ENCODE results near the gene LRRC46.
A peak's percentile ranks its signal among the peaks of the same experiment; 100 is the strongest.

The LRRC46 gene

DNA sequence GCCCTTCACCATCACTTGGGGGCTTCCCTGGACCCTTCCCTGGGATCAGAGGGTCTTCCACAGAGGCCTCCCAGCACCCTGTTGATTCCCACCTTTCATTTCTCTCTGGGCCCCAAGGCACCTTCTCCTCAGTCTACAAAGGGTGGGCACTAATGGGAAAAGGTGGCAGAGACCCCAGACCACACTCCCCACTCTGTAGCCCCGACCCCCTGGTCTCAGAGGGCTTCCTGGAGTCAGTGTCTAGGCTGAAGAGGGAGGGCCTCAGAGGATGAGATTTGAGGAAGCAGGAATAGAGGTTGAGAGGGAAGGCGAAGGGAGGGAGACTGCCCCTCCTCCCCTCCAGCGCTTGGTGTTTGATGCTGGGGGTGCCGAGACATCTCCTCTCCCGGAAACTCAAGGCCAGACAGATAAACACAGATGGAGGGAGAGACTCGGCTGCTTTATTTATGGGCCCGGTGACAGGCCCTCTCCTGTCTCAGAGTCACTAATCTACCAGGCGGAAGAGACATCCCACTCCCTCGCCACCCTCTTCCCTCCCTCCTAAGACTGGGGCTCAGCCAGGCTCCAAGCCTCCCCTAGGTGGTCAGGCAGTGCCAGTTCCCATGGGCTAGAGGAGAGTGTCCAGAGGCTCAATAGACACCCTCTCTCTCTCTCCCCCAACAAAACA lies 46.0 kb downstream of the LRRC46 start:
- DNase-seq (ENCODE audit: low read depth), result peak; percentile 48

DNA sequence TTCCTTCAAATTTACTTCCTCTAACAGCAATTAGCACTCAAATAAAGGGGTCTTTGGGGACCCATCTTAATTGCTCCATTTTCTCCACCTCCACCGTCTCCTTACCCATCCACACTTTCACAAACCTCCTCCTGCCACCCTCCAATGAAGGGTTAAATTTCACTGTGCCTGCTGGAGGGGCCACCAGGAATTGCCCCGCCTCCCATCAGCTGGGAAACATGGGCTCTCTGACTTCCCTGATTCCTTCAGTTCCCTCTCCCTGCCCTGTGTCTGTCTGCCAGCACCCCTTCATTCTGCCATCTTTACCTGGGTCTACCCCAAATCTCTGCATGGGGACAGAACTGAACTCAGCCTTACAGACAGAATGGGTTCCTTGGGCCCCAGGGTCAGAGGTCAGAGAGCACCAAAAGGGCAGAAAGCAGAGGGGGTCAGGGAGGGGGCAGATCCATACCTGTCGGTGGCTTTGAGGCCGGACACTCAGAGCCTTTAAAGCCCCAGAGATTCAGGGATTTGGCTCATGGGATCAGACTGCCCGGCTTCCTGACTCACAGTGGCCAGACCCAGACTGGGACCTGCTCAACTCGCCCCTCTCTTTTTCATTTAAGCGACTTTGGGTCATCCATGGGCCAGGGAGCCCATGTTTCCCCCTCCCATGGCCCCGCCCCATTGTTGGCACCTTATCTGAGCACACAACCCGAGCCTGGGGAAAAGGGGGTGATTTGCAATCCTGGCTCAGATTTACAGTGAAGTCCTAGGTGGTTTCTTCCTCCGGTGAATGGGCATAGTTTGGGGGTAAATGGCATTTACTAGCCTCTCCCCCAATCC lies 46.9 kb downstream of the LRRC46 start:
- DNase-seq (ENCODE audit: low read depth), result no peak

DNA sequence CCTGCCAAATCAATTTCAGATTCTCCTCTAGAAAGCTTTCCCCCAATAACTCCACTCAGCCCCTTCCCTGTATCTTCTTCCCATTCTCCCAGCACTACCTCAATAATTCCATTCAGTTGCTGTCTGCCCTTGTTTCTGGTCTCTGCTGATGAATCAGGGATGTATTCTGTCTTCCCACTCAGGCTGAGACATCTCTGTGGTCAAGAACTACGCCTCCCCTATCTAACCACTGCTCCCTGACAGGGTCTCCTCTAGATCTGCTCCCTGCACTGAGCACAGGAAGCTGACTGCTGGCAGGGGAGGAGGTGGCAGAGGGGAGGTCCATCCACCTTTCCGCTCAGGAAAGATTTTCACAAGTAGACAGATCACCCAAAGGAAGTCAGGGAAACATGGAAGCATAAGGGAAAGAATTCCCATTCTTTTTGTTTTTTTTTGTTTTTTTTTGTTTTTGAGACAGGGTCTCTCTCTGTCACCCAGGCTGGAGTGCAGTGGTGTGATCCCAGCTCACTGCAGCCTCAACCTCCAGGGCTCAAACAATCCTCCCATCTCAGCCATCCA lies 47.6 kb downstream of the LRRC46 start:
- peak; percentile 55 for DNase-seq (ENCODE audit: low read depth)

DNA sequence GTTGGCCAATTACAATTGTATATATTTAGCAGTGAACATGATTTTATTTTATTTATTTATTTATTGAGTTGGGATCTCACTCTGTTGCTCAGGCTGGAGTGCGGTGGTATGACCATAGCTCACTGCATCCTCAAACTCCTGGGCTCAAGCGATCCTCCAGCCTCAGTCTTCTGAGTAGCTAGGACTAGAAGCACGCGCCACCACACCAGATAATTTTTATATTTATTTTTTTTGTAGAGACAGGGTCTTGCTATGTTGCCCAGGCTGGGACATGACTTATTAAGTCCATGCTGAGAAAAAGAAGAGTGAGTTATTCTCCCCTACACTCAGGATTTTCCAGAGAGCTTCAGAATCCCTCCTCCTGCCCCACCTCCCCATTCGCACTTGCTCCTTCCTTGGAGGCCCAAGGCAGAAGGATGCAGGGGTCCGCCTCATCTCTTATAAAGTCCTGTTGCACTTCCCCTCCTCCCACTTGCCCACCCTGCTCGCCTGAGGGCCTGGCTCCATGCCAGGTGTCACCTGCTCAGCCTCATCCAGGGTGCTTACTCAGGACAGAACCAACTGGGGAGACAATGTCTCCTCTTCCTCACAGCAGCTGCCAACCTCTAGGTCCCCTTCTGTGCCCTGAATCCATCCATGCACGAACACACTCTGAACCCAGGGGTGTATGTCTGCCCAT lies 48.4 kb downstream of the LRRC46 start:
- no peak for DNase-seq (ENCODE audit: low read depth)

DNA sequence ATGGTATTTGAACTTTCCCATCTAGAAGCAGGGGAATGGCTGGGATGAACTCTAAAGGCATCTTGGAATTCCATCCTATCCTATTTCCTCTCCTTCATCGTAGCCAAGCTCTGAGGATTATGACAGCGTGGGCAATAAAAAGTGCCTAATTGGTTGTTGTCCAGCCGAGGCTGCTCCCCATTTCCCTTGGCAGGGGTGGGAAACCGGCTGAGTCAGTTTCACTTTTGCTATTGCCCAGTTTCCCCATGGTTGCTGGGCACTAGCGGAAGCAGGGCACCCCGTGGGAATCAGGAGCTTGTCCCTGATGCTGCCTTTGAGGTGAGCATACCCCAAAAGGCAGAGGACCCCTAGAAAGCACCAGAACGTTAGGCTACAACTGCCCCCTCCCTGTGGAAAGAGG lies 50.8 kb downstream of the LRRC46 start:
- no peak for DNase-seq (ENCODE audit: low read depth)

DNA sequence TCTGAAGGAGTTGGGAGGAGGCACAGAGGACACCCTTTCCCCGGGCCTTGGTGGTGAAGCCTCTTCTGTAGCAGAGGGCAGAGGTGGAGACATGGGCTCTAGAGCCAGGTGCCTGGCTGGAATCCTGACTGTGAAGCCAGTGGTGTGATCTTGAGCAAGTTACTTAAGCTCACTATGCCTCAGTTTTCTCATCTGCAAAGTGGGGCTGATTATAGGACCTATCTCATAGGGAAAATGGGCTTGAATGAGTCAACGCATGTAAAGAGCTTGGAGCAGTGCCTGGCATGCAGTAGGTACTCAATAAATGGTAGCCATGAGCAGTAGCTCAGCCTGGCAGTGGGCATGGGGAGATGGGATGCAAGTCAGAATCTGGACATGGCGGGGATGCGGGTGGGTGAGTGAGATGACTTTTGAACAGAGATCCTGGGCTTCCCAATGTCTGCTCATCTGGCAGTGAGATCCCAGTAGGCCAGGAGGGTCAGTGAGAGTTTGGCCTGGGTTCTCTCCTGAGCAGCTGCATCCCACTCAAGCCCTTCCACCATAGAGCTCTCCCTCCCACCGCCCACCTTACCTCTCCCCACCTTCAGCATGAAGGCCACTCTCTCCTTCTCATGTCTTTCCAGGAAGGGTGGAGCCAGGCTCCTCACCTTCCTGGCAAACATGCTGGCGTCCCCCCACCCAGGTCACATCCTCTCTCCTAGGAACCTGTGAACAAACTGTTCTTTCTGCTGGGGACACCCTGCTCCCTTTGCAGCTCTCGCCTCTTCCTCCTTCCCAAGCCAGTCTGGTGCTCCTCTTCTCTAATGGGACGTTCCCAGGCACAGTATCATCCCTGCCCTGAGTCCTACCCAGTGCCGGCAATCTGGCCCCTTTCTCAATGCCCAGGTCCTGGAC lies 51.5 kb downstream of the LRRC46 start:
- DNase-seq (ENCODE audit: low read depth), result no peak

DNA sequence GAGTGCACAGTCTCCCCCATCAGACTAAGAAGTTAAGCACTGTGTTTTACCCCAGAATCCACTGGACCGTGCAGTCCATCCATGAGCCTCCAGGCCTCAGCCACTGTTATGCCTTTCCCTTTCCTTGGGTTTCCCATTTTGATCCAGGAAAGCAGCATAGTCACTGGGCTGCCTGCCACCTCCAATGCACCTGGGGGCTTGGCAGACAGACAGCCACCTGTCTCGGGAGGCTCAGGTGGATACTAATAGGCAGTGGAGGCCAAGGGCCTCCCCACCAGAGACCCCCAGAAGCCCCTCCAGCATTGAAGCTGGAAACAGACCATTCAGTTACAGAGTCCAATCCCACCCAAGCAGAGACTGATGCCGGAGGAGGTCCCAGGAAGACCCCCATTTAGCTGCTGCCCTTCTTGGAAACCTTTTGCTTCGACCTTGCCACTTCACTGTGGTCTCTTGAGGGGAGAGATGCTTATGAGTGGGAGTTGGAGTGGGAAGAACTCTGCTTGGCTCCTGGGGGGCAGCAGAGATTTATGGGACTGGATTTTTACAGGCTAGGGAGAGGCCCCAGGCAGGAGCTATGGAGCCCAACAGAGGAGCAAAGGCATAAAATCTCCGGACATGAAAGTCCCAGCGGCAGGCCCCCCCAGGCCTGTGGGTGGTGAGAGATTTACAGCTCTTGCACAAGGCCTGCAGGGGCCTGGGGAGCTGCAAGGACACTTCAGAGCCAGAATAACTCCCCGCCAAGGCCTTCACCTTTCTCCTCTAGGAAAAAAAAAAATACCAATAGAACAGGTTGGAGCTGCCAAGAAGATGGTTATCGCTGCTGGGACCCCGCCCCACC lies 52.3 kb downstream of the LRRC46 start:
- no peak for DNase-seq (ENCODE audit: low read depth)

DNA sequence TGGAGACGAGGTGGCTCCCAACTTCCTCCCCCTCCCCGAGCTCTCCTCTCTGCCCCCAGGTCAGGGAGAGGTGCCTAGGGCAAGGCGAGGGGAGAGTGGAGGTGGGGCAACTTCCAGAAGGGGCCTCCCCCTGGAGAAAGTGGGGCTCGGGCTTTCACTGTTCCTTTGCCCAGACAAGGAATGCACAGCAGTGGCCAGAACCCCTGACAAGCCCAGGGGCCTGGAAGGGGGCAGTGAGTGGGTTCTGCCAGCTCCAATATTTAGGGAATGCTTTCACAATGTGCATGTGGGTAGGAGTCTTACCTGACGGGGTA lies 52.9 kb downstream of the LRRC46 start:
- no peak for DNase-seq (ENCODE audit: low read depth)

DNA sequence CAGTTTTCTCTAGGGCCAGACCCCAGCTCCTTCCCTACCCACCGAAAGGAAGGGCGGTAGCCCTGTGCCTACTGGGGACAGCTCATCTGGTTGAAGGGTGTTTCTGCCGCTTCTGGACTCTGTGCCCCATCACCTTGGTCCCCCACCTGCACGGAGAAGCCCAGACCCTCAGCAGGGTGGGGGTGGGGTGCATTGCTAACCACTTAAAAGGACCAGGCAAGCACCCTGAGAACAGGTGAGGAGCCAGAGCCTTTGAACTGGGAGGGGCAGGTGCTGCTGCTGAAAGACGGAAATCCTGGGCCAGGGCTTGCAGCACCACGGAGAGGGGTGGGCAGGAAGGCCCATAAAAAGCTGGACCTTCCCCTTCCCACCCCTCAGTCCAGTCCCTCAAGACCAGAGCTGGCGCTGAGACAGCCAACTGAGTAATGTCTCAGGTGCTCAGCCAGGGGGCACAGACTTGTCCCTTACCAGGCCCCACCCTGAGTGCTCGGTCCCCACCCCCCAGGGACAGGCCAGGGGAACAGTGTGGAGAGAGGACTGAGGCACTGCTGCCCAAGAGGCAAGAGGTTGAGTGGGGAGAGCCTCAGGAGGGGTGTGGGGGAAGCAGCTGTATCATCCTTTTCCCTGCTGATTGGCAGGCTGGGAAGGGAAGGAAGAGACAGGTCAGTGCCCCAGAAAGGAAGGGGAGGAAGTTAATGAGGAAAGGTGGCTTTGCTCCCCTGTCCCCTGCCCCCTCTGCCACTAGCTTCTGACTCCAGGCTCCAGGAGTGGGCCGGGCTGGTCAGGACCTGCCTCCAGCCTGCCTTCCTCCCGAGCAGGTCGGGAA lies 53.6 kb downstream of the LRRC46 start:
- DNase-seq (ENCODE audit: low read depth), result no peak

Measured in CMK (cell line).